Stimulated activated CD4-positive, alpha-beta T cell treated with anti-CD3 and anti-CD28 coated beads, Interleukin-4, amount 100 ng/mL, for 48 hours (primary cell): ENCODE results near the gene ELMO3.

Experiments
- DNase-seq, 2 donors: peaks; one replicate each; pipeline ENCODE4 v3.0.0-alpha.2; 2020; ENCODE audit warnings: low read depth in 2 of 2

ELMO3 gene

GRCh38 chr16:67216612-67217490 is 17.9 kb downstream of the ELMO3 start:
- no peak for DNase-seq

- DNase-seq: no peak
These were observed 25.1 kb downstream of the ELMO3 start for GRCh38 chr16:67223992-67224391.

GRCh38 chr16:67226295-67226803 is 27.4 kb downstream of the ELMO3 start:
- no peak for DNase-seq

GRCh38 chr16:67226804-67227566 is 28.1 kb downstream of the ELMO3 start, which contains the start of gene TMEM208:
Gene TMEM208 (plus strand): TSS chr16:67227130. CDS start chr16:67227219, 89 bp downstream.
- peak; percentile 98 to 99 for DNase-seq

GRCh38 chr16:67227567-67227921 is 28.6 kb downstream of the ELMO3 start:
- DNase-seq: no peak

- no peak for DNase-seq
These were observed 29.3 kb downstream of the ELMO3 start for GRCh38 chr16:67228034-67228785.

- no peak for DNase-seq
These were observed 30.0 kb downstream of the ELMO3 start for GRCh38 chr16:67228905-67229304.

- no peak for DNase-seq
These were observed 31.2 kb downstream of the ELMO3 start for GRCh38 chr16:67229906-67230808.

- no peak for DNase-seq
These were observed 32.1 kb downstream of the ELMO3 start for GRCh38 chr16:67230809-67231660.

GRCh38 chr16:67233596-67233995 is 34.7 kb downstream of the ELMO3 start:
- DNase-seq: no peak

GRCh38 chr16:67234180-67234597 is 35.3 kb downstream of the ELMO3 start:
- no peak for DNase-seq

- DNase-seq: no peak
These were observed 37.1 kb downstream of the ELMO3 start for GRCh38 chr16:67235816-67236562.

GRCh38 chr16:67236563-67237395 is 37.8 kb downstream of the ELMO3 start:
- peak; percentile 73 to 93 for DNase-seq

- DNase-seq: no peak
These were observed 38.7 kb downstream of the ELMO3 start for GRCh38 chr16:67237396-67238277.

- no peak for DNase-seq
These were observed 39.3 kb downstream of the ELMO3 start for GRCh38 chr16:67238278-67238575.

- no peak for DNase-seq
These were observed 40.0 kb downstream of the ELMO3 start for GRCh38 chr16:67238806-67239470.

- DNase-seq: no peak
These were observed 41.6 kb downstream of the ELMO3 start for GRCh38 chr16:67240506-67240905.
